SU-DHL-6 (cell line): ENCODE results near the gene ATXN7.

ENCODE experiments used
- H2AFZ ChIP-seq: fragments of 200-600 bp; sonication (generic); 2 replicates; pipeline ENCODE4 v1.6.1; 2014; ENCODE audit warnings: low read depth, mild to moderate bottlenecking, moderate library complexity, mixed read lengths, antibody characterized with exemption, low read length; ENCODE audit not compliant: severe bottlenecking
- H3F3A ChIP-seq: fragments of 200-600 bp; shearing (Covaris generic); 2 replicates; pipeline ENCODE4 v1.6.0; 2016; ENCODE audit warnings: antibody characterized with exemption, mild to moderate bottlenecking; ENCODE audit not compliant: insufficient read depth
- H3K27ac ChIP-seq: fragments of 200-600 bp; sonication (generic); 2 replicates; pipeline ENCODE4 v1.5.1; 2016; ENCODE audit warnings: low read depth, mild to moderate bottlenecking, low read length, moderate library complexity, mixed read lengths
- H3K27me3 ChIP-seq: fragments of 200-600 bp; sonication (generic), shearing (Covaris generic); 2 replicates; pipeline ENCODE4 v1.6.0; 2014; ENCODE audit warnings: mild to moderate bottlenecking, low read length
- H3K36me3 ChIP-seq: fragments of 200-600 bp; sonication (generic); 2 replicates; pipeline ENCODE4 v1.6.1; 2014; ENCODE audit warnings: mild to moderate bottlenecking, low read length, mixed read lengths
- H3K4me2 ChIP-seq: fragments of 300-600, 200-600 bp; shearing (Covaris generic), sonication (generic); 2 replicates; pipeline ENCODE4 v1.6.0; 2014; ENCODE audit warnings: low read length, low read depth, mild to moderate bottlenecking; ENCODE audit not compliant: poor library complexity, severe bottlenecking
- H3K4me3 ChIP-seq: fragments of 200-600 bp; sonication (generic); 2 replicates; pipeline ENCODE4 v1.5.1; 2014; ENCODE audit warnings: antibody characterized with exemption, low read length, mild to moderate bottlenecking, mixed read lengths; ENCODE audit not compliant: insufficient read depth, poor library complexity, severe bottlenecking
- H3K79me2 ChIP-seq: fragments of 200-600 bp; sonication (generic); 2 replicates; pipeline ENCODE4 v1.6.1; 2014; ENCODE audit warnings: mild to moderate bottlenecking, low read length, moderate library complexity; ENCODE audit not compliant: insufficient read depth
- H3K9ac ChIP-seq: fragments of 200-600 bp; sonication (generic); 2 replicates; pipeline ENCODE4 v1.7.0; 2014; ENCODE audit warnings: mild to moderate bottlenecking, low read length
- H3K9me2 ChIP-seq: fragments of 200-600 bp; sonication (generic); replicated peaks from 2 replicates; pipeline ENCODE4 v1.6.1; 2014; ENCODE audit warnings: low read length; ENCODE audit not compliant: insufficient read depth
- H3K9me3 ChIP-seq: fragments of 200-600 bp; sonication (generic); 2 replicates; pipeline ENCODE4 v1.6.1; 2014; ENCODE audit warnings: low read length, mixed read lengths; ENCODE audit not compliant: insufficient read depth
- H4K20me1 ChIP-seq: fragments of 200-600 bp; sonication (generic); 2 replicates; pipeline ENCODE4 v1.6.1; 2014; ENCODE audit warnings: low read depth, mild to moderate bottlenecking, antibody characterized with exemption, low read length, moderate library complexity, mixed read lengths
- CTCF ChIP-seq: fragments of 200-600 bp; sonication (generic); IDR thresholded peaks from one replicate; pipeline ENCODE4 v1.5.1; 2017; ENCODE audit warnings: antibody characterized with exemption, mild to moderate bottlenecking, low read length, moderate library complexity; ENCODE audit not compliant: insufficient read depth, poor library complexity, severe bottlenecking
- EZH2phosphoT487 ChIP-seq: fragments of 200-600 bp; sonication (generic), shearing (Covaris generic); conservative IDR thresholded peaks from 2 replicates; pipeline ENCODE4 v1.6.1; 2018; ENCODE audit warnings: mild to moderate bottlenecking, antibody characterized with exemption, low read length, moderate library complexity, mixed read lengths

The ATXN7 gene

GRCh38 chr3:63970631-63971475, 107.2 kb downstream of the ATXN7 start:
- H2AFZ ChIP-seq, result no peak overlapping the region

GRCh38 chr3:63972196-63972595, 108.5 kb downstream of the ATXN7 start:
- H3K79me2 ChIP-seq, result peaks cover 74% of the 10 kb centered on the region; the same call in 1 of the 2 replicates
- no peaks in the 10 kb centered on the region for H3K27me3 ChIP-seq
- no peak overlapping the region for H2AFZ ChIP-seq
- H3K9me3 ChIP-seq, result no peaks in the 10 kb centered on the region
- no peak for TF ChIP-seq EZH2phosphoT487
- TF ChIP-seq CTCF, result no peak
- H3K4me2 ChIP-seq, result no peak overlapping the region
- H3F3A ChIP-seq, result no peaks in the 10 kb centered on the region
- no peak overlapping the region for H3K4me3 ChIP-seq
- H4K20me1 ChIP-seq, result peaks cover 5% of the 10 kb centered on the region; the same call in 1 of the 2 replicates
- H3K9me2 ChIP-seq, result no peaks in the 10 kb centered on the region
- no peaks in the 10 kb centered on the region for H3K36me3 ChIP-seq
- no peak overlapping the region for H3K9ac ChIP-seq
- no peak overlapping the region for H3K27ac ChIP-seq

More at GRCh38 chr3:63970631-63971475, 107.2 kb downstream of the ATXN7 start:
- Histone ChIP-seq H4K20me1 (no peaks in the 10 kb centered on the region), H3K9me3 (no peaks in the 10 kb centered on the region), H3K4me3 (no peak overlapping the region), H3K79me2 (peaks cover 64% of the 10 kb centered on the region; the same call in 1 of the 2 replicates), H3K4me2 (no peak overlapping the region), H3F3A (no peaks in the 10 kb centered on the region), H3K36me3 (no peaks in the 10 kb centered on the region), H3K27ac (no peak overlapping the region), H3K9ac (no peak overlapping the region), H3K9me2 (no peaks in the 10 kb centered on the region), H3K27me3 (no peaks in the 10 kb centered on the region)
- TF ChIP-seq CTCF (no peak), EZH2phosphoT487 (no peak)

DNA sequence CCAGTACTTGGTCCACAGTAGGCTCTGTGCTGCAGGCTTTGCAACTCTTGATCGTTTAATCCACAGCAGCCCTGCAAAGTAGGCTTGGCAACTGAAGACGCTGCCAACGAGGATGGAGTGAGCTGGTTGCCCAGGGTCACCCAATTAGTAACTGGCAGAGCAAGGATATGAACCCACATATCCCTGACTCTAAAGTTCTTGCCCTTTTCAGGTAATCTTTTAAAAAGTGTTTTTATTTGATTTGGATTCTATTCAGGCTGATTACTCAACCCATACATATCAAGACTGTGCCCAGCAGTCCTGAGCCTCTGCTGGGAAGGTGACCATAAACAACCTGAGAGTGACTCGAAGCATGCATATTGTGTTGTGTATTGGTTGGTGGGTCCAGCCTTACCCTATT, 109.3 kb downstream of the ATXN7 start:
- no peak overlapping the region for H2AFZ ChIP-seq

More for the DNA sequence above, 109.3 kb downstream of the ATXN7 start:
- H3K36me3 ChIP-seq, result no peaks in the 10 kb centered on the region
- no peak overlapping the region for H3K9ac ChIP-seq
- no peak overlapping the region for H3K4me3 ChIP-seq
- no peaks in the 10 kb centered on the region for H3K9me2 ChIP-seq
- peaks cover 77% of the 10 kb centered on the region for H3K79me2 ChIP-seq
- H3K9me3 ChIP-seq, result no peaks in the 10 kb centered on the region
- H4K20me1 ChIP-seq, result peaks cover 9% of the 10 kb centered on the region; the same call in 1 of the 2 replicates
- no peak overlapping the region for H3K4me2 ChIP-seq
- H3K27ac ChIP-seq, result no peak overlapping the region
- H3F3A ChIP-seq, result no peaks in the 10 kb centered on the region
- TF ChIP-seq EZH2phosphoT487 (no peak), CTCF (no peak)
- no peaks in the 10 kb centered on the region for H3K27me3 ChIP-seq
